Measurements from ENCODE around the gene CHRNG.

The CHRNG gene, protein sequence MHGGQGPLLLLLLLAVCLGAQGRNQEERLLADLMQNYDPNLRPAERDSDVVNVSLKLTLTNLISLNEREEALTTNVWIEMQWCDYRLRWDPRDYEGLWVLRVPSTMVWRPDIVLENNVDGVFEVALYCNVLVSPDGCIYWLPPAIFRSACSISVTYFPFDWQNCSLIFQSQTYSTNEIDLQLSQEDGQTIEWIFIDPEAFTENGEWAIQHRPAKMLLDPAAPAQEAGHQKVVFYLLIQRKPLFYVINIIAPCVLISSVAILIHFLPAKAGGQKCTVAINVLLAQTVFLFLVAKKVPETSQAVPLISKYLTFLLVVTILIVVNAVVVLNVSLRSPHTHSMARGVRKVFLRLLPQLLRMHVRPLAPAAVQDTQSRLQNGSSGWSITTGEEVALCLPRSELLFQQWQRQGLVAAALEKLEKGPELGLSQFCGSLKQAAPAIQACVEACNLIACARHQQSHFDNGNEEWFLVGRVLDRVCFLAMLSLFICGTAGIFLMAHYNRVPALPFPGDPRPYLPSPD

DNA sequence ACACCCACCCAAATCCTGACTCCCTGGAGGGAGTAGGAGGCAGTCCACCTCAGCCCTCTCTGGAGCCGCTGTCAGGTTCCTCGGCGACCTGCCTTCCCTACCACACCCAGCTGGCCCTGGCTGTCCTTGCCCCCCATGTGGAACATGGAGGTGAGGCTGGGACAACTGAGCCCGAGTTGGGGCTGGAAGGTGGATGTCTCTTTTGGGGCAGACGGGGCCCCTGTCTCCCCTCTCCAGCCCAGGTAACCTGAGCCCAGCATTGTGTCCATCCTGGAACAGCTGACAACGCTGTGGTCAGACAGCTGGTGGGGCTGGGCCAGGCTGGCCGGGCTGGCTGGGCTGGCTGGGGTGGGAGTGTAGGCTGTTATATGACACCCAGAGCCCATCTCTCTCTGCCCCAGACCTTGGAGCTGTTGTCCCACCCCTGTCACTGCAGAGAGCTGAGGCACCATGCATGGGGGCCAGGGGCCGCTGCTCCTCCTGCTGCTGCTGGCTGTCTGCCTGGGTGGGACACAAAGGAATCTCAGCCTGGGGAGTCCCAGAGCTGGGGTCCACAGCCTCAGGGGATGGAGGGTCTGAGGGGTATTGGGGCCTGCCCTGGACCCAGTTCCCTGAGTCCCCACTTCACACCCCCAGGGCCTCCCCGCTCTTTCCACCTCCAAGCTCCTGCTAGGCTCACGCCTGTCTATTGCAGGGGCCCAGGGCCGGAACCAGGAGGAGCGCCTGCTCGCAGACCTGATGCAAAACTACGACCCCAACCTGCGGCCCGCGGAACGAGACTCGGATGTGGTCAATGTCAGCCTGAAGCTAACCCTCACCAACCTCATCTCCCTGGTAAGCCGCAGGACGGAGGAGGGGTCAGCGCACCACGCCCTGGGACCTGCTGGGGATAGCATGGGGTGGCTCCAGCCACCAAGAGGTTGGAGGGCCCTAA, at the start of gene CHRNG:
Gene CHRNG (plus strand): TSS at position 395 of the 934 bp plus-strand sequence. CDS start 56 bp downstream, at position 451.
- DNase-seq (ENCODE audit: low spot score) = no peak

DNA sequence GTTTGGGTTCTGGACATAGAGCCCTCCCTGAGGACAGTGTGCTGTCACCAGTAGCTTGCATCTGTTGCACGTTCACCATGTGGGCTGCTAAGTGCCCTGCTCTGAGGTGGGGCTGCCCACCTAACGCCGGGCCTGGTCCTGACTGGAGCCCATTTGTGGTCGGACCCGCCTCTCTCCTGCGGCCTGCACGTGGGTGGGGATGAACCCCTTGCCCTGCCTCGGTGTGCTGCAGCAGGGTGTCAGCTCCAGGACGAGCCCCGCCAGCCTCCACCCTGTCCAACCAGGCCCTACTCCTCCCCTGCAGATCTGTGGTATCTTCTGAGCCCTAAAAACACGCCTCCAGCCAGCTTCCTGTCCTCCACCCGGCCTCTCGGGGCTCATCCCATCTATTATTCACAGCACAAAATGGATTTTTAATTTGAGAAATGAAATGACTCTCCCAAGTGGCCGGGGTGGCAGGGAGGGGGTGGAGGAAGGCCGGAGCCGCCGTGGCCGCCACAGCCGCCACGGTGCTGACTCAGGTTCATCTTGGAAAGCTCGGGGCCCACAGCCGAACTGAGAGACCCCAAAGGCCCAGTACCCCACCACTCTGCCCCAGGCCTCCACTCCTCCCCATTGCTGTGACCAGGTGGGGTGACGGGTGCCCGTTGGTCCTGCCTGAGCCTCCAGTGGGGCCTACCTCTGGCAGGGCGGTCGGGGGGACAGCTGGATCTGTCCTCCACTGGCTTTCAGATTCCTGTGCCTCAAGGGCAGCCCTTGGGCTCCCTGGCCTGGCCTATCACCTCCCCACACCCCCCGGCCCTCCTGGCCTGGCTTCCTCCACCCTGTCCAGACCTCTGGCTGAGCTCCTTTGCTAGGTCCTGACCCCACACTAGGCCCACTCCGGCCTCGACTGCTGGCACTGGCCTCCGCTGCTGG, 49.0 kb upstream of the CHRNG start:
- no peak for DNase-seq (ENCODE audit: low spot score)

DNA sequence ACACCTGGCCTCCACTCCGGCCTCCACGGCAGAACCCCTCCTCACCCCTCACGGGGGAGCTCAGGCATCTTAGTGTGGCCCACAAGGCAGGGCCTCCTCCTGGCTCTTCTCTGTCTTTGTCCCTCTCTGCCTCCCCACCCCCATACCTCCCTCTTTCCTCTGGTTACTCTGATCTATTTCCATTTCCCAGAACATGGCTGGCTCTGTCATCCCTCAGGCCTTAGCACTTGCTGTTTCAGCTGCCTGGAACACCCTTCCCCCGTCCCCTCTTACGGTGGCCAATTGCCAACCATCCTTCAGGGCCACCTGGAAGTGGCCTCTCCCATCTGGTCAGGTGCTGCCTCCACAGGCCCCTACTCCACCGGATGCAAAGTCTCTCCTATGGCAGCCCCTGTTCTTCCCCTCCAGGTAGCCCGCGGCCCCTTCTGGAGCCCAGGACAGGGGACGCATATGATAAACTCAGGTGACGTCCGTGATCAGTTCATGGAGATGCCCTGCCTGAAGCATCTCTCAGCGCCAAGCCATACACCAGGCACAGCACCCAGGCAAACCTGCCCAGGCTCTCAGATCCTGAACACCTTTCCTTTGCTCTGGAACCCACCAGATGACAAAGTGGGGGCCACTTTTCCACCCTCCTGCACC, 48.2 kb upstream of the CHRNG start:
- no peak for DNase-seq (ENCODE audit: low spot score)

- no peak for DNase-seq (ENCODE audit: low spot score)
These were observed 47.1 kb upstream of the CHRNG start for GRCh38 chr2:232492236-232492848.

DNA sequence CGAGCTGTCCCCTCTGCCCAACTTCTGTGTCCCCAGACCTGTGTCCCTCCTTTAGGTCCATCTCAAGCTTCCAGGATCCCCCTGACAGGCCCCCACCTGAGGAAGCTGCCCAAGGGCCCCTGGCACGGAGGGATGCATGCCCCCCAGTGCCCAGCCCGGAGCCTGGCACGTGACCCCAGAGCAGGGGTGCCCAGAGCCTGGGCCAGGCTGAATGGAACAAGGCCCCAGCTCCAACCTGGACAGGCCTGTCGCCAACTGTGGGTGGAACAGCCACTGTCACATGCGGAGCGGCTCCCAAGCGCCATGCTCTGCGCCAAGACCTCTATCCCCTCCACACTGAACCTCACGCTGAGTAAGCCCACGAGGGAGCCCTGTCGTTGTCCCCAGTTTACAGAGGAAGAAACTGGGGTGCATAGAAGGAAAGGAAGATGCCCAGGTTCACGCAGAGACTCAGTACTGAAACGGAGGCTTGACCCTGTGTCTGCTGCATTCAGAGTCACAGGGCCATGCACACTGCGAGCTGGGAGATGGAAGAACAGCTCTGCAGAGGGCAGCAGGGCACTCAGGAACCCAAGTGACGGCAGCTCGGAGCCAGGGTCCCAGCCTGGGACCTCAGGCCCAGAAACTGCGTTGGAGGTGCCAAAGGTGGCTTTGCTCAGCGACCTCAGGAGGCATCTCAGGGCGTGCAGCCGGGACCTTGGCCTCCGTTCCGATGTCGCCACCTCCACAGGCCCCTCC, 46.4 kb upstream of the CHRNG start:
- DNase-seq (ENCODE audit: low spot score) = no peak

DNA sequence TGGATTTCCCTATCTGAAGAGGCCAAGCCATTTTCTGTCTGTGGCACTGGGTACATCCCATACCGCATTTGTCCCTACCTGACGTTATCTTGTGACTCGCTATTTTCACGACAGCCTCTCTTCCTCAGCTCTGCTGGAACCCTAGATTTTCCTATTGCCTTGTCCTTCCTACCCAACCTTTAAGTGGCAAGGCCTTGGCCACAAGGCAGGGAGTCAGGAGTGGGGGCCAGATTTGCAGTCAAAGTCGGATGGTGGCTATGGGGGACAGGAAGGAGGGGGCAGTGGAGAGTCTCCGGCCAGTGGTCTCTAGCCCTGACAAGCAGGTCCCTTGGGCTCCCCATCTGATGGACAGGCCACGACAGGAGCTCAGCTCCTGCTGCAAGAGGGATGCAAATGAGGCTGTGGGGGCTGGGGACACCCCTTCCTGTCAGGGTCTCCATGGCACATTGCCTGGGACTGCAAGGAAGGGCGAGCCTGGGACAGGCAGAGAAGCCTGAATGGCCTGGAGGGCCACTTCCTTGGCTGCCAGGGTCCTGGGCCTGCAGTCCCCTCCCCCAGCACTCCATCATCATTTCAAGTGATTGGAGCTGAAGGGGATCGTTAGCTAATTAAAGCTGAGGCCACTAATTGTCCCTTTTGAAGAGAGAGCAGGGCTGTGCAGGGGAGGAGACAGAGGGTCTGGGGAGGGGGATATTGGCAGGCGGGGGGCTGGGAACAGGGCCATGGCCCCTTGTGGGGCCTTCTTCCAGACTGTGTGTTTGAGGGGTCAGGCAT, 45.6 kb upstream of the CHRNG start:
- no peak for DNase-seq (ENCODE audit: low spot score)

DNA sequence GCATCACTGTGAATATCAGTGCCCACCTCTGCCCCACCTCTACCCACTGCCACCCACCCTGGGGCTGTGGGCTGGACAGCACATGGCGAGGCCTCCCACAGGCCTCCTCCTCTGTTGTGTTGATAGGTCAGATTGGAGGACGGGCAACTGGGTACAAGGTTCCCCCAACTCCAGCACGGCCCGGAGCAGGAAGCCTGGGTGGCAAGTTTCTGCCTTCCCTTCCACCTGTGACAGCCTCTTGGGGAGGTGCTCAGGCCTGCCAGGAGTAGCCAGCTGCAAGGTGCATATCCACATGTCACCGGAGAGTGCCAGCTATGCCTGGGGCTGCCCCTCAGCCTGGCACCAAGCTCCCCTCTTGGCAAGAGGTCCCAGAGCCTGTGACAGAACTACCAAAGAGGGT, 45.0 kb upstream of the CHRNG start:
- no peak for DNase-seq (ENCODE audit: low spot score)

- no peak for DNase-seq (ENCODE audit: low spot score)
These were observed 44.2 kb upstream of the CHRNG start for GRCh38 chr2:232495292-232495691.

GRCh38 chr2:232496501-232497270, 42.8 kb upstream of the CHRNG start:
- no peak for DNase-seq (ENCODE audit: low spot score)

DNA sequence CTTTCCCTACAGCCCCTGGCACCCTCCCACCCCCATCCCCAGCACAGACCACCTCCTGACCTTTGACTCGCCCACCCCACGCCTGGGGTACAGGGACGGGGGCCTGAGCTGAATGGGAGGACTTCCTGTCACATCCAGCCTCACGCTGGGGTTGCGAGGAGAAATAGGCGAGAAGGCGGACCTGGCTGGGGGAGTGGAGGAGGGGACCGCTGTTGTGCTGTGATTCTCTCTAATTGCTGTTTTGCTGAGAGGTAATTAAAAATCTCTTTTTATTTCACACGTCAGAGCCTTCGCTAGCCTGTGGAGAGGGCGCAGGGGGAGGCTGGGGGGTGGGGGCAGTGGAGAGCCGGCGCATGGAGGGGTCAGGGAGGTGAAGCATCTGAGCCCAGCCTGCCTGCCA, 42.1 kb upstream of the CHRNG start:
- no peak for DNase-seq (ENCODE audit: low spot score)

GRCh38 chr2:232498452-232498851, 41.0 kb upstream of the CHRNG start:
- no peak for DNase-seq (ENCODE audit: low spot score)

DNA sequence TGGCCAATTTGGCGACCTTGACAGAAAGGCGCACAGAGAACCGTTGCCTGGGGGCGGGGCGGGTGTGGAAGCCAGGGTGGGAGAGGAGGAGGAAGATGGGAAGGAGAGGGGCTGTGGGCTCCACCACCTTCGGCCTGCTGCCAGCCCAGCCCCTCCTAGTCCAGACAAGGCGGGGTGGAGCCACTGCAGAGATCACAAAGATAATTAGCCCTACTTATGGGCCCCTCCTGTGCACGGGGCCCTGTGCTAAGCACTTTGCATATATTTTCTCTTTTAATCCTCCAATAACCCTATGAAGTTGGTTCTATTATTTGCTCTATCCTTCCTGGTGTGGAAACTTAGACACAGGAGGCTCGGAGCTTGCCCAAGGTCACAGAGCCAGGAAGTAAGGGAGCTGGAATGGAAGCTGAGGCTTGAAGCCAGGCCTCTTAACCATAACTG, 38.1 kb upstream of the CHRNG start:
- DNase-seq (ENCODE audit: low spot score) = no peak

GRCh38 chr2:232501794-232502390, 37.6 kb upstream of the CHRNG start:
- DNase-seq (ENCODE audit: low spot score) = no peak

GRCh38 chr2:232502511-232502910, 37.0 kb upstream of the CHRNG start:
- no peak for DNase-seq (ENCODE audit: low spot score)

DNA sequence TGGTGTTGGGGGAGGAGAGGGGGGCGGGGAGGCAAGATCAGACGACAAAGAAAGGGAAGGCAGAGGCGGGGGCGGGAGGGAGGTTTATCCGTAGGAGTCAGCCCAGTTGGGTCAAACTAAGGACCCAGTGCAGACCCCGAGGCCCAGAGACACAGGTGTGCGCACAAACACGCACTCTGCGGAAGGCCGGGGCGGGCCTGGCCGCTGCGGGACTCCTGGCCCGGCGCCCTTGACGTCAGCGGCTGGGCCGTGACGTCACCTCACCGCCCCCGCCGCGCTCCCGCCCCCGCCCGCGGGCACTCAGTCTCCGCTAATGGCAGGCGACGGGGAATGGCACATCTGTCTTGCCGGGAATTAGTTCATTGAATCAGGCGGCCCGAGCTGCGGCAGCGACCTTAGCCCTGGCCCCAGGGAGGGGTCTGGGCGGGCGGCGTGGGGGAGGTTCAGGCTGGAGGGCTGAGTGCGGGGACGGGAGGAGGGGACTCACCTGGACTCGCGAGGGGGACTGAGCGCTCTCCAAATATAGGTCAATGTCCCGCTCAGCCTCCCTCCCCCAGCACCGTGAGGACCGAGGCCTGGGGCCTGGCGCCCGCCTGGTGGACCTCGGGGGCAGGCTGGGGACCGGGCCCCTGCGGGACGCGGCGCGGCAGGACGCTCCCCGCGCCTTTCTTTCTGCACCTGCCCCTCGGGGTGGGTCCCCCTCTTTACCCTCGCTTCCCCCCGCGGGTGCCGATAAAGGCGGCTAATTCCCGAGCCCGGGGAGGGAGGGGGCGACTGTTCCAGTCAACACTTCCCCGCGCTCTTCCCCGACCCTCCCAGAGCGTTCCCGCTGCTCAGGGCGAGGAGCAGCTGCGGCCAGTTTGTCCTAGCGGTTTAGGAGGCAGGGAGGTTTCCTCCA, 36.3 kb upstream of the CHRNG start:
- DNase-seq (ENCODE audit: low spot score) = no peak

DNA sequence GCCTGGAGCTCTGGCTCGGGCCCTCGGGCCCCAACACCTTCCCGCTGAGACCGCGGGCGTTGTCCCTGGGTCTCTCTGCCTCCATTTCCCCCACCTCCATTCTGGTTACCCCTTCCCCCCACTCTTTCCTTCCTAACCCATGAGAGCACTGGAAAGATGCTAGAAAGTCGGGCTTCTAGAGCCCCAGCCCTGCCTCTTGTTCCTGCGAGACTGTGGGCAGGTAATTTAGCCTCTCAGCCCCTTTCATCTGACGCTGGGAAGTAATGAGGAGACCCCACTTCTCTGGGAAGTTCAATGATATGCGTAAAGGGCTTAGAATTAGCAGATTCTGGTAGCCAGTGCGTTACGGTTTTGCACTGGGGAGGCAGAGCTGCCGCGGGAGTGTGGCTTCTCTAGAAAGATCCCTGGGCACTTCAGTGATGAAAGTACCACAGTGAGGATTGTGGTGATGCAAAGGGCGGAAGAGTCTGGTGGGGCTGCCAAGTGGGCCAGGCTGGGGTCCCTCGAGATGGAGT, 35.6 kb upstream of the CHRNG start:
- no peak for DNase-seq (ENCODE audit: low spot score)

DNA sequence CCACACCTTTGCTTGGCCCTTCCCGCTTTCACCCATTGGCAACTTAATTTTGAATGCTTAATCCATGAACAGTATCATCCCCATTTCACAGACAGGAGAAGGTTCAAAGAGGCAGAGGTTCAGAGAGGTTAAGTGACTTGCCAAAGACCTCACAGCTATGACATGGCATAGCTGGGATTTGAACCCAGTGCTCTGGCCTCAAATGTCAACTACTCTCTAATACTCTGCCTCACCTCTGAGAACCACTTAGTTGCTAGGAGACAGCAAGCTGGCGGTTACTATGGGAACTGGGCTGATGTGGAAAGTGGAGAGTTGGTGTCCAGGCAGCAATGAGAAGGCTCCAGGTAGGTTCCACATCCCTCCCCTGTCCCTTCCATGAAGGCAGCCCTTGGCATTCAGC, 35.1 kb upstream of the CHRNG start:
- DNase-seq (ENCODE audit: low spot score) = no peak

Measured in hepatic stellate cell (primary cell).